Activated CD8-positive, alpha-beta memory T cell treated with anti-CD3 and anti-CD28 coated beads, Interleukin-2, amount 50 U/mL, for 24 hours (primary cell): Measurements from ENCODE around the gene AP1M1.
A peak's percentile ranks its signal among the peaks of the same experiment; 100 is the strongest.

Source experiments
- DNase-seq: peaks from one replicate; pipeline ENCODE4 v3.0.0-alpha.2; 2020; ENCODE audit errors: extremely low read depth

The AP1M1 gene

GRCh38 chr19:16185123-16185767, 12.5 kb upstream of the AP1M1 start, which contains the start of gene FAM32A:
Gene FAM32A, plus strand, starts transcription at chr19:16185410. Its CDS starts 33 bp downstream, at chr19:16185443.
- DNase-seq: peak; percentile 99

- no peak for DNase-seq
Measured at GRCh38 chr19:16185768-16186123, 12.0 kb upstream of the AP1M1 start.

DNA sequence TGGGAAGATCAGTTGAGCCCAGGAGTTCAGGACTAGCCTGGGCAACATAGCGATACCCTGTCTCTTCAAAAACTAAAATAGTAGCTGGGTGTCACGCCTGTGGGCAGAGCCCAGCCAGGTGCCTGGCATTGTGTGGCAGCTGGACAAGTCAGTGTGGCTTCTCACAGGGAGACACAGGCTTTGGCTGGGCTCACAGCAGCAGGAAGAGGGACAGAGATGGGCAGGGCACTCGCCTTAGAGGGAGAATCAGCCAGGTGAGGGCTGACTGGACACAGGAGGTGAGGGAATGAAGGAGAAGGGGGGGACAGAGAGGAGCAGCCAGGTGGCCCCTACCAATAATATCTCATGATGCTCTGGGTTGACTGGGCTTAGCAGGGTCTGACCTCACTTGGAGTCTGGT, 9.2 kb upstream of the AP1M1 start:
- DNase-seq: no peak

DNA sequence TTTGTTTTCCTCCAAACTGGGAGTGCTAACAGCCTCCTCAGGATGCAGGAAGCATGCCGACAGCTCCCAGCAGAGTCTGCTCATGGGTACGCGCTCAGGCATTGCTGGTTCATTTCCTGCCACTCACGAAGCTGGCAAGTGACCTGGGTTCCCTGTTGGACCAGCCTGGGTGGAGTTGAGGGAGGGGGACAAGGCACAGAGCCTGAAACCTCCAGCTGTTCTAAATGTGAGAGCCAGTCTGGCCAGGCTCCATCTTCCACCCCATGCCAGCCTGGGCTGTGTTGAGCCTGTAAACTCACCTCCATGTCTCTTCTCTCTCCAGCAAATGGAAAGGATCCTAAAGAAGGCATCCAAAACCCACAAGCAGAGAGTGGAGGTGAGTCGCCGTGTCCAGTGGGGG, 7.5 kb upstream of the AP1M1 start:
- DNase-seq: no peak

DNA sequence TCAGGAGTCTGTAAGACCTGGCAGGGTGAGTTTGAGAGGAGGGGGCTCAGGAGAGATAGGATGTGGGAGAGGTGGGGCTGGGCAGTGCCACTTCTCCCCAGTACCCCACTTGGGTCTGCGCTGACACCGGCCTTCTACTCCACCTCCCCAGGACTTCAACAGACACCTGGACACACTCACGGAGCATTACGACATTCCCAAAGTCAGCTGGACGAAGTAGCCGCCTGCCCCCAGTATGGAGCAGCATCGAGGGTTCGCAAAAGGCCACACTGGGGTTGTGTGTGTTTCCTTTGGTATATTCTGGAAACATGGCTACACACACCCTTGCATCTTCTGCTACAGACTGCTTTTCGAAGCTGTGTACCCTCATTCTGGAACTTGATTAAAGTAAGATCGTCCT, 7.0 kb upstream of the AP1M1 start:
- no peak for DNase-seq

DNA sequence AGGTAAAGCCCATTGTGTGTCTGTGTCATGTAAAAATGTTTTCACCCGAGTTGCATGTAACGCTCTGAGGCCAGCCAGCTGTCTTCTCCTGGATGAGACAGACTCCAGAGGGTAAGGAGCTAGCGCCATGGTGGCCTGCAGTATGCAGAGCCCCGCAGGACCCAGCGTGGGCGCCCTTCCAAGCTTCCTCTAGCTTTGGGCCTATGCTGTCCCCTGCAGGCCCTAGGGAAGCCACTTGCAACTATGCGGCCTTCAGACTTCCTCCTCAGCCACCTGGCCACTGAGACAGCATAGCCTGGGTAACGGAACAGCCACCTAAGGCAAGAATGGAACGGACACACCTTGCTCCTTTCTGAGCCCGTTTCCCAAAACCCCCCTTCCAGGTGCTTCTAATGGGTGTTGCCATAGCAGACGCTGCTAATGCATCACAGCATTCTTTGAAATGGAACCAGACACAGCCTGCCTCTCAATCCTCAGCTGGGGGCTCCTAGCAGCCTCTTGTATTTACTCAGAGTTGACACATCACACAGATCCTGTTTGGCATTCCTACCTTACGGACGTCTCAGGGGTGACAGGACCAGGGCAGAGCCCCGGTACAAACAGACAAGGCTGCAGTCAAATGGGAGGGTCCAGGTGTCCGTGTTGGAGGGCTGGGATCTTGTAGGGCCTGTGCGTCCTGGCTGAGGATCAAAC, 6.3 kb upstream of the AP1M1 start:
- no peak for DNase-seq

- DNase-seq: no peak
Measured at GRCh38 chr19:16193466-16193865, 4.2 kb upstream of the AP1M1 start.

DNA sequence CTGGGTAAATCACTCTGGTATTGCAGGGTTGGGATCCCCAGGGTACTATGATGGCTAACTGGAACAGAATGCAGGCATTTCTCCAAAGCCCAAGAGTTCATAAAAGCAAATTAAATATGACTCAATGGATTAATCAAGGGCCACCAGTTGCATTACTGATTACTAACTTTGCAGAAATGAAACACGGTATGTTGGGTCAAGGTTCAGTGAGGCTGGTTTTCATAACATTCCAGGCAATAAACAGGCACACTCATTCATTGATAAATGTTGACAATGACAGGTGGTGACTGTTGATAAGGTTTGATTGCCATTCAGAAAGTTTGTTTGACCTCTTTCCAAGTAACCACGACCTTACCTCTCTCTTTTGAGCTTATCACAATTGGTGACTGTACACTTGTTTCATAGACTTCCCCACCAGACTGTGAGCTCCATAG, 506 bp upstream of the AP1M1 start:
- no peak for DNase-seq

GRCh38 chr19:16198370-16198651, 600 bp downstream of the AP1M1 start:
- DNase-seq: no peak

DNA sequence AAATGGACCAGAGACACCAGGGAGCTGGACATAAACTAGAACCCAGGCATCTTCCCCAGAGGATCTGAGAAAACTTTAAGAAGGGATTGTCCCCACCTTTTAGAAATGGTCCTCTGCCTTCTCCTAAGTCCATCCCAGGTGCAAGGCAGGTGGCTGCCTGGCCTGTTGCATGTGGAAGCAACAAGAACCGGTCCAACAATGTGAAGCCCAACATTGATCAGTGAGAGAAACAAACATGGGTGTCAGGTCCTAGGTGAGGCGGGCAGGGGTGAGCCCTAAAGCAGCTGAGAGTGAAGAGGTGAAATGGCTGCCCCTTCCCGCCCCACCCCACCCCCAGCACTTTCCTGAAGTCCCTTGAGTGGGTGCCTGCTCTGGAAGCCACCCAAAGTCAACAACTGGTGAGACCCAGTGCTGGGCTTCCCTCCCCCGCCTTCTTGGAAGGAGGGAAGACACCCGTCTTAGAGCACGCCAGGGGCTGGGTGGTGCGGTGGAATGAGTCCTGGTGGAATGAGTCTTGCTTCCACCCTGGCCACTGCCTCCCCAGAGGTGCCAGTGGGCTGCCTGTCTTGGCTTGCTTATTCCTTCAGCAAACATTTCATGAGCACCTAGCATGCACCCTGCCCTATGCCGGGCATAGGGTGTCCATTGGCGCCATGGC, 1.7 kb downstream of the AP1M1 start:
- no peak for DNase-seq

DNA sequence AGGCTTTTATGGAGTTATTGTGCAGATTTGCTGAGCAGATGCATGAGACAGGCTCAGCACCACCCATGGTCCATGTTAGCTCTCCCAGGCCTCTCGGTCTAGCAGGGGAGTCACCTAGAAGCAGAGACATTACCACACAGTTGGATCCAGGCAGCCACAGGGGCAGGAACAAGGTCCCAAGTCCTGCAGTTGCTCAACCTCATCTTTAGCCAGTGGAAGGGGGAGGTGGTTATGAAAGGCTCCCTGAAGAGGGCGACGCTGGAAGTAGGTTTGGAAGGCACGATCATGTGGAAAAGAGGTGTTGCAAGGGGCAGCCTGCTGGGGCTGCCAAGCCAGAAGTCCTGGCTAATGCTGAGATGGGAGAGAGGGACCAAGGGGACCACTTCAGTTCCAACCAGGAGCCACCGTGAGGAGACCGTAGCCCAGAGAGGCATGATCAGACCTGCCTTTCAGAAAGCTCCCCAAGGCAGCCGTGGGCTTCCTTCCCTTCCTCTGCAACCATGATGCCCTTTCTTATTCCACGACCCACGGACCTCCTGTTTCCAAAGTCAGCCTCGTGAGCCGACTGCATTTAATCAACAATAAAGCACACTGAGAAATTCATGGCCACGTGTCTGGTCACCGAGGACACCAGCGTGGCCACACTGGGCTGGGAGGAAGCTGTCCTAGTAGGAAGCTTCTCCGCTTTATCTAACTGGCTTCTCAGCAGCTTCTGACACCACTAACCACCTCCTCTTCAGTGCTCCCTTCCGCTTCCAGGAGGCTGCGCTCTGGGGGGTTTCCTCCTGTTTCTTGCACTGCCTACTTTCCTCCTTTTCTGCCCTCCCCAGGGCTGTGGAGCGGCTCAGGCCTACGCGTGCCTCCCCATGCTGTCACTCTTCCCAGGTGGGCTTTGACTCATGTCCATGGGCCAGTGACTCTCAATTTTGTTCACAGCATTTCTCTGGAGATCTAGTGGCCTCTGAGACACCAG, 2.6 kb downstream of the AP1M1 start:
- DNase-seq: no peak

DNA sequence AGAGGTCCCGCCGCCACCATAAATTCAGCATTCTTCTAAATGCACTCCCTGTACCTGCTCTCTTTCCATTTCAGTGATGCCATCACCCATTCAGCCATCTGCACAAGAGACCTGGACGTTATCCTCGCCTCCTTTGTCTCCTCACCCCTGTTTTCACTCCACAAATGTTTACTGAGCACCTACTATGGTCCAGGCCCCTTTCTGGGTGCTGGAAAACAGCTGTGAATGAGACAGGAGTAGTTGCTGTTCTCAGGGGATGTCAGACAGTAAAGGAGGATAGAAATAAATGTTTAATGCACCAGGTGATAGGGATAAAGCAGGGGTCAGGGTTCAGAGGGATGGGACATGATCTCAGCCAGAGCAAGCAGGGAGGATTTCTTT, 3.3 kb downstream of the AP1M1 start:
- DNase-seq: no peak

DNA sequence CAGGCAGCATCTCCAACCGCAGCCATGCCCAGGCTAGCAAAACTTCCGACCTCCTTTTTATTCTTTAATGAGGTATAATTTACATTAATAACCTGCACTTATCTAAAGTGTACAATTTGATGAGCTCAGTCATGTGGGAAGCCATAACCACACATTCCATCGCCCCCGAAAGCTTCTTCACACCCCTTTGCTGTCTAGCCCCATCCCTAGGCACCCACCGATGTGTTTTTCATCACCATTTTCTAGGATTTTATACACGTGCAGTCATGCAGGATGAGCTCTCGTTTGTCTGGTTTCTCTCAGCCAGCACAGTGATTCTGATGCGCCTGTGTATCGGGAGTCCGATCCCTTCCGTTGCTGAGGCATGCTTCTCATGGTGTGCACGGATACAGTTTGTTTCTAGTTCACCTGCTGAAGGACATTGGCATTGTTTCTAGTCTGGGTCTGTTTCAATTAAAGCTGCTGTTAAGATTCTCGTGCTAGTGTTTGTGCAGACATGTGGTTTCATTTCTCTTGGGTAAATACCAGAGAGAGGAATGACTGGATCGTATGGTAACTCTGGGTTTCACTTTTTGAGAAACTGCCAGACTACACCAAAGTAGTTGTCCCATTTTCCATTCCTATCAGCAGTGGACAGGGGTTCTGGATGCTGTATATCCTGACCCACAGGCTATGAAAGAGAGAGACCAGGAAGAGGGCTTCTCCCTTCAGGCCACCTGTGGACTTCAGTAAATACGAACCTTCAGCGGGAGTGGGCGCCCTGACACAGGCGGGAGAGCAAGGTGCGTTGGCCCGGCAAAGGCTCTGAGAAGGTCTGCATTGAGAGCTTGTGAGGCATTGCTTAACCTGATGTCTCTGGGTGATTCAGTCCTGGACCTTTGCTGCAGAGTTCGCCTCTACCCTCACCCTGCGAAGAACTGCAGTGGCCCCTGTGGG, 4.9 kb downstream of the AP1M1 start:
- no peak for DNase-seq

- no peak for DNase-seq
Measured at GRCh38 chr19:16203256-16204004, 5.7 kb downstream of the AP1M1 start.

DNA sequence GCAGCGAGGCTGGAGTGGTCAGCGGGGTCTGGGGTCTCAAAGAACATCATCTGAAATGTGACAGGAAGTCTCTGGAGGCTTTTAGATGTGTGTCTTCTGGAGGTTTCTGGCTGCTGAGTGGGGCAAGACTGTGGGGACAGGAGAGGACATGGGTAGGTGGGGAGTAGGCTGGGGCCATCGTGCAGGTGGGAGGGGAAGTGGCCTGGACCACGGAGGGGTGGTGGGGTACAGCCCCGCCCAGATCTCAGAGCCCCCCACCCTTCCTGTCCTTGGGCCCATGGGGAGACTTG, 6.2 kb downstream of the AP1M1 start:
- no peak for DNase-seq

- no peak for DNase-seq
Measured at GRCh38 chr19:16205205-16206045, 7.7 kb downstream of the AP1M1 start.

DNA sequence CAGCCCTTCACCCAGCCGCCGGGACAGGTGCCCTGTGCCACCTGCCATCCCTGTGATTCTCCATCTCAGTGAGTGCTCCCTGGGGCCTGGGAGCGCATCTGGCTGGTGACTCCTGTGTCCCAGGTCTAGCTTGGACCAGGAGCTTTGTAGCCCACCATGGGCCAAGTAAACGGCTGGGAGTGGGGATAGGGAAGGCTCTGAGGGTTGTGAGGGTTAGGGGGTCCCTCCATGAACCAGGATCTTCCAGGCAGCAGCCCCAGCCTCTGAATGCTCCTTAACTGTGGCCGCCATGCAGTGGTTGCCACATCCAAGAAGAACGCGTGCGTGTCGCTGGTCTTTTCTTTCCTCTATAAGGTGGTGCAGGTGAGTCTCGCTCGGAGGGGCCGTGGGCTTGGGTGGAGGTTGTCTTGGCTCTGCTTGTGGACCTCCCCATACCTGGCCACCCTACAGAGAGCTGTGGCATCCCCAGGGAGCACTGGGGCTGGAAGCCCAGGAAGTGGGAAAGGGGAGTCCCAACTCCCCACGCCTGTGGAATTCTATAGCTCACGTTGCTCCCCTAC, 8.4 kb downstream of the AP1M1 start:
- no peak for DNase-seq

GRCh38 chr19:16206637-16207036, 8.9 kb downstream of the AP1M1 start:
- DNase-seq: no peak

DNA sequence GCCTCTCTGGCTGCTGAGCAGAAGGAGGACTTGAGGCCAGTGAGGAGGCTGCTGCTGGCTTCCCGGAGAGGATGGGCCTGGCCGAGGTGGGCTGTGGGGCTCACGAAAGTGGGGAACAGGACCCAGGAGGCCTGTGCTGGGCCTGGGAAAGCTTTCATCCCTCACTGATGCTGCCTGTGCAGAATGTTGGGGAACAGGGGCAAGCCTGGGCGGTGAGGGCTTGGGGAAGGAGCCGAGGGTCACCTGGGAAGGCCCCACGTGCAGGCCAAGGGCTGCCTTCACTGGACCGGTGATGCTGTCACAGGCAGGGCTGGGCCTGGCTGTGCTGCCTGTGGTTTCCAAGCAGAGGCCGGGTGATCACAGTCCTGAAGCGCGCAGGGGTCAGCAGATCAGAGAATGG, 9.4 kb downstream of the AP1M1 start:
- DNase-seq: no peak
